Measurements from ENCODE around the gene VGLL2. TPM values are rescaled to one million over a fixed set of nuclear protein-coding genes. Genes with fewer than 3 reads are reported as not detected.

The VGLL2 gene
- total and polyA plus RNA-seq, 2 donors (not counting 3 experiments of a cell fraction or from before 2014, with no cell fraction given): not detected

- Histone ChIP-seq H3K9ac (replicated peaks; ENCODE audit: extremely low read depth, insufficient read depth, low read length) (no peak overlapping the region), H3K4me3 (replicated peaks in 1 of 3; ENCODE audit: insufficient read depth in 1 of 3, low read depth in 1 of 3, low read length in 3 of 3) (no peak overlapping the region), H3K4me2 (ENCODE audit: insufficient read depth, low read length) (no peak overlapping the region), H3K27me3 (ENCODE audit: control insufficient read depth in 2 of 2, insufficient read depth in 2 of 2, low read length in 2 of 2) (peaks cover 23 to 32% of the 10 kb centered on the region in 2 experiments), H3K4me1 (ENCODE audit: control insufficient read depth, extremely low read depth, insufficient read depth, low read length) (no peaks in the 10 kb centered on the region), H3K27ac (ENCODE audit: insufficient read depth, low read depth, low read length) (no peak overlapping the region), H4K20me1 (replicated peaks; ENCODE audit: control insufficient read depth, extremely low read depth, insufficient read depth, low read length) (no peaks in the 10 kb centered on the region), H3K9me1 (replicated peaks; ENCODE audit: control insufficient read depth, extremely low read depth, insufficient read depth, low read length) (no peaks in the 10 kb centered on the region), H3K9me3 (replicated peaks; ENCODE audit: control insufficient read depth, insufficient read depth, low read length) (no peaks in the 10 kb centered on the region), H2AFZ (ENCODE audit: low read depth, low read length) (no peak overlapping the region), H3K79me2 (ENCODE audit: control insufficient read depth, insufficient read depth, low read length) (no peaks in the 10 kb centered on the region), H3K36me3 (ENCODE audit: control insufficient read depth in 2 of 2, extremely low read depth in 1 of 2, insufficient read depth in 2 of 2, low read length in 2 of 2) (no peaks in the 10 kb centered on the region)
- ChIA-PET POLR2A (no interaction called here), CTCF (no interaction called here)
- intact Hi-C loops (cut with micrococcal nuclease) (no loop called here), dilution Hi-C loops (cut with MboI; ENCODE audit: extremely low pct_ligation_motif_present, low sequenced_read_pairs) (no loop called here)
- FAIRE-seq (no peak), DNase-seq (ENCODE audit: low read depth, low spot score) (no peak)
- no TSS peak for BruUV-seq (replicated peaks)
- TF ChIP-seq GATA2 (IDR thresholded peaks at IDR 0.05; ENCODE audit: insufficient read depth, insufficient read length, low read depth, low read length) (no peak), POLR2A (IDR thresholded peaks at IDR 0.05; ENCODE audit: low read depth, low read length) (no peak), MYC (IDR thresholded peaks at IDR 0.05; ENCODE audit: low read depth, low read length) (no peak), EZH2 (IDR thresholded peaks at IDR 0.05; ENCODE audit: borderline replicate concordance, low read depth, low read length, severe bottlenecking) (no peak), MAX (IDR thresholded peaks at IDR 0.05; ENCODE audit: insufficient read depth, insufficient read length) (no peak), JUN (IDR thresholded peaks at IDR 0.05; ENCODE audit: borderline replicate concordance, insufficient read depth, insufficient read length, low read depth) (no peak), CTCF (IDR thresholded peaks at IDR 0.05; ENCODE audit: extremely low read depth in 1 of 2, insufficient read depth in 1 of 2, low read depth in 1 of 2, low read length in 2 of 2) (no peak), POLR2AphosphoS5 (IDR thresholded peaks at IDR 0.05; ENCODE audit: insufficient read depth, low read depth, low read length) (no peak), FOS (IDR thresholded peaks at IDR 0.05; ENCODE audit: borderline replicate concordance, insufficient read depth, low read length) (no peak)
Measured at GRCh38 chr6:117275711-117276110, 10.4 kb downstream of the VGLL2 start.
